Colonic mucosa (tissue), 4 donors: ENCODE data around the gene GALNS. TPM values are rescaled to one million over a fixed set of nuclear protein-coding genes. Genes with fewer than 3 reads are reported as not detected.

ENCODE experiments used
- DNase-seq: peaks from one replicate; pipeline ENCODE4 v3.0.0-alpha.2; 2020
- H3K27ac ChIP-seq: fragments of 200-600 bp; one replicate; pipeline ENCODE4 v1.8.0; 2021
- H3K27me3 ChIP-seq: fragments of 200-600 bp; one replicate; pipeline ENCODE4 v1.8.0; 2021
- H3K36me3 ChIP-seq: fragments of 200-600 bp; one replicate; pipeline ENCODE4 v1.8.0; 2021
- H3K4me1 ChIP-seq: fragments of 200-600 bp; one replicate; pipeline ENCODE4 v1.8.0; 2021; ENCODE audit warnings: mild to moderate bottlenecking
- H3K4me3 ChIP-seq: fragments of 200-600 bp; one replicate; pipeline ENCODE4 v1.8.0; 2021
- H3K9ac ChIP-seq, 2 donors: one replicate each; pipeline ENCODE4 v1.7.0; 2013; ENCODE audit warnings: control low read depth in 2 of 2, low read depth in 2 of 2, low read length in 2 of 2
- H3K9me3 ChIP-seq: fragments of 200-600 bp; one replicate; pipeline ENCODE4 v1.8.0; 2021
- CTCF ChIP-seq: fragments of 200-600 bp; IDR thresholded peaks from one replicate; pipeline ENCODE4 v1.8.0; 2022; ENCODE audit warnings: antibody characterized with exemption, mild to moderate bottlenecking
- intact Hi-C: fragments of 100-400 bp; cut with DNase I; formaldehyde crosslinking; loops from one replicate; pipeline ENCODE4 v1.14.1; 2022
- total RNA-seq, 2 donors: library from RNA; stranded (reverse); fragmentation: NEBNext Ultra II Directional in 1 of 2; extraction: Animal tissue kit (Norgen Biotek cat#: 25700) in 1 of 2; gene quantifications; one replicate each; pipeline ENCODE4 v1.2.1, GENCODE V29; 2021
- donor health status: healthy.
- donor health status: DM: no; HTN: no; CAD: no.
- donor health status: DM: no; HTN: no; CAD: no.

GALNS gene
- total RNA-seq, 2 donors from 2014 or later = 22.8 to 44.5 TPM

- Histone ChIP-seq H3K9ac (no peak overlapping the region), H3K36me3 (no peaks in the 10 kb centered on the region), H3K4me1 (no peaks in the 10 kb centered on the region), H3K27me3 (no peaks in the 10 kb centered on the region), H3K9me3 (no peaks in the 10 kb centered on the region), H3K27ac (no peak overlapping the region), H3K4me3 (no peak overlapping the region)
- intact Hi-C loops = no loop called here
- no peak for TF ChIP-seq CTCF
- DNase-seq = no peak
Observed at GRCh38 chr16:88863426-88863825, 6.7 kb upstream of the GALNS start.

DNA sequence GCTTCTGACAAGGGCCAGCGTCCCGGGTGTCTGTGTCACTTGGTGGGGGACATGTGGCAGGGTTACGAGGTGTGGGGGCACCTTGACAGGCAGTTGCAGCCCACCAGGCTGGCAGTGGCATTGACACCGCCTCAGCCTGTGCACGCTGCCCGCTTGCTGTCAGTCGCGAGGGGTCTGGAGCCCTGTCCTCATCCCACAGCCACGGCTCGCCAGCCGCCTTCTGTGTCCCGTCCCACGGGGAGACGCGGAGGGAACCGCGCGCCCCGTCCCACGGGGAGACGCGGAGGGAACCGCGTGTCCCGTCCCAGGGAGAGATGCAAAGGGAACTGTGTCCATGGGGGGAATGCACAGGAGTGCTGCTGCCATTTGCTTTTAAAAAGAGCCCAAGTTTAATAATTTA, 6.2 kb upstream of the GALNS start:
- H3K4me1 ChIP-seq = peaks cover 3% of the 10 kb centered on the region
- H3K36me3 ChIP-seq = no peaks in the 10 kb centered on the region
- intact Hi-C loops = no loop called here
- H3K27me3 ChIP-seq = no peaks in the 10 kb centered on the region
- H3K9ac ChIP-seq = no peak overlapping the region
- no peak overlapping the region for H3K4me3 ChIP-seq
- no peak for DNase-seq
- no peak for TF ChIP-seq CTCF
- no peaks in the 10 kb centered on the region for H3K9me3 ChIP-seq
- no peak overlapping the region for H3K27ac ChIP-seq

GRCh38 chr16:88861359-88861758, 4.6 kb upstream of the GALNS start:
- peak overlapping the region in 1 of 2 donors; percentile 9 for H3K9ac ChIP-seq
- H3K4me3 ChIP-seq = no peak overlapping the region
- H3K27ac ChIP-seq = no peak overlapping the region
- TF ChIP-seq CTCF = no peak
- no peaks in the 10 kb centered on the region for H3K27me3 ChIP-seq
- no peak for DNase-seq
- no peaks in the 10 kb centered on the region for H3K9me3 ChIP-seq
- H3K36me3 ChIP-seq = no peaks in the 10 kb centered on the region
- intact Hi-C loops = no loop called here
- peaks cover 5% of the 10 kb centered on the region for H3K4me1 ChIP-seq

DNA sequence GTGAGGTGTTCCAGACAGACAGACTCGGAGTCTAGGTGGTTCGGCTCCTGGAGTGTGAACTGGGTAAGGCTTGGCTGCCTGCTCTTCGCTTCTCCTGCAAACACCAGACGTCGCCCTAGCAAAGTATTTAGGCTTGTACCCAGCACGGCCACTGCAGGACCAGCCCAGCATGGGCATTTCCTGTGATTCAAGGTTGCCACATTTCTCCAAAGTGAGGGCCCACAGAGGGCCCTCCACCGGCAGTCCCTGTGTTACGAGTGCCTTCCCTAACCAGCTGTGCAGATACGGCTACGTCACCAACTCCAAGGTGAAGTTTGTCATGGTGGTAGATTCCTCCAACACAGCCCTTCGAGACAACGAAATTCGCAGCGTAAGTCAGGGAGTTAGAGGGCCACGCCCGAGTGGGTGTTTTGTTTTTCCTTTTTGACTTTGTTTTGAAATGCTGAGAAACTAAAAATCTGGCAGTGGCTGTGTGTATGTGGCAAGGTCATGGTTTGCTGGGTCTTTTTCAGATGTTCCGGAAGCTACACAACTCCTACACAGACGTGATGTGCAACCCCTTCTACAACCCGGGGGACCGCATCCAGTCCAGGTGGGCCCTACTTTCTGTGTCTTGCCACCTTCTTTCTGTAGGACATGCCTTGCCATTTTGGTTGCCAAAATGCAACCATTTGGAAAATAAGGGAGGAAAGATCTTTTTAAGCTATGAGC, 2.8 kb upstream of the GALNS start:
- TF ChIP-seq CTCF = no peak
- H3K36me3 ChIP-seq = no peaks in the 10 kb centered on the region

GRCh38 chr16:88857728-88858339, 1.1 kb upstream of the GALNS start:
- TF ChIP-seq CTCF = peak; percentile 73
- Histone ChIP-seq H3K27me3 (no peaks in the 10 kb centered on the region), H3K4me1 (peaks cover 12% of the 10 kb centered on the region), H3K9me3 (no peaks in the 10 kb centered on the region), H3K4me3 (peak overlapping the region; percentile 82), H3K36me3 (no peaks in the 10 kb centered on the region), H3K27ac (peak overlapping the region; percentile 49), H3K9ac (peak overlapping the region; percentile 83 to 89)
- DNase-seq = peak; percentile 87
- intact Hi-C loops = loop anchor here (5.0 to 10.0 kb wide), 3 partner anchors 46 to 403 kb away; partner anchors contain the start of genes APRT, ZFPM1 and ZNF778

More for the DNA sequence above, 2.8 kb upstream of the GALNS start:
- H3K27ac ChIP-seq = no peak overlapping the region
- H3K9me3 ChIP-seq = no peaks in the 10 kb centered on the region
- no peak for DNase-seq
- peaks cover 12% of the 10 kb centered on the region for H3K4me1 ChIP-seq
- no peak overlapping the region for H3K4me3 ChIP-seq
- no peaks in the 10 kb centered on the region for H3K27me3 ChIP-seq
- intact Hi-C loops = loop anchor here (5.0 to 10.0 kb wide), 3 partner anchors 47 to 405 kb away; partner anchors contain the start of genes APRT, ZFPM1 and ZNF778
- H3K9ac ChIP-seq = no peak overlapping the region
